Keratinocyte (primary cell): Measurements from ENCODE around the gene LRIG1. TPM values are rescaled to one million over a fixed set of nuclear protein-coding genes. Genes with fewer than 3 reads are reported as not detected.

Source experiments
- DNase-seq: peaks from one replicate; pipeline ENCODE4 v3.0.0-alpha.2; 2011; ENCODE audit warnings: low read depth, missing footprints, low spot score
- FAIRE-seq: peaks from 2 replicates; lab custom pipeline; 2011; peaks lifted over from hg19 to GRCh38; lab: Jason Lieb, UNC
- H2AFZ ChIP-seq: 2 replicates; pipeline ENCODE4 v1.6.0; 2012; ENCODE audit warnings: low read length, control low read depth, inconsistent platforms; ENCODE audit not compliant: control insufficient read depth
- H3K27ac ChIP-seq: 2 replicates; pipeline ENCODE4 v1.5.1; 2011; ENCODE audit warnings: low read length; ENCODE audit not compliant: control insufficient read depth, insufficient read depth
- H3K27me3 ChIP-seq: 3 replicates; pipeline ENCODE4 v1.6.0; 2011; ENCODE audit warnings: low read length; ENCODE audit not compliant: control insufficient read depth, insufficient read depth; ENCODE audit errors: extremely low read depth
- H3K36me3 ChIP-seq, 2 experiments: 2 replicates in 1 of 2; 3 replicates in 1 of 2; pipeline ENCODE4 v1.5.1; 2011; ENCODE audit warnings: low read length in 2 of 2, mild to moderate bottlenecking in 1 of 2; ENCODE audit not compliant: control insufficient read depth in 2 of 2, insufficient read depth in 2 of 2; ENCODE audit errors: extremely low read depth in 1 of 2
- H3K4me1 ChIP-seq: 3 replicates; pipeline ENCODE4 v1.5.1; 2011; ENCODE audit warnings: low read length; ENCODE audit not compliant: control insufficient read depth, insufficient read depth; ENCODE audit errors: extremely low read depth
- H3K4me2 ChIP-seq: 3 replicates; pipeline ENCODE4 v1.6.0; 2011; ENCODE audit warnings: low read depth, low read length; ENCODE audit not compliant: control insufficient read depth, insufficient read depth; ENCODE audit errors: extremely low read depth
- H3K4me3 ChIP-seq, 3 experiments: fragments of 200-600 bp in 1 of 3; sonication (generic) in 1 of 3; 2 replicates in 2 of 3; 3 replicates in 1 of 3; pipeline ENCODE4 v1.5.1; 2011 to 2016; ENCODE audit warnings: low read length in 3 of 3, mild to moderate bottlenecking in 3 of 3, control low read depth in 2 of 3, inconsistent platforms in 1 of 3, low read depth in 1 of 3, mixed read lengths in 1 of 3, mixed run types in 1 of 3, moderate library complexity in 1 of 3; ENCODE audit not compliant: control insufficient read depth in 2 of 3, insufficient read depth in 2 of 3; ENCODE audit errors: extremely low read depth in 1 of 3
- H3K79me2 ChIP-seq: 2 replicates; pipeline ENCODE4 v1.6.0; 2012; ENCODE audit warnings: low read length; ENCODE audit not compliant: control insufficient read depth, insufficient read depth
- H3K9ac ChIP-seq: 3 replicates; pipeline ENCODE4 v1.6.0; 2011; ENCODE audit warnings: low read length; ENCODE audit not compliant: control insufficient read depth, insufficient read depth; ENCODE audit errors: extremely low read depth
- H3K9me1 ChIP-seq: 3 replicates; pipeline ENCODE4 v1.6.0; 2011; ENCODE audit warnings: low read length; ENCODE audit not compliant: control insufficient read depth, insufficient read depth; ENCODE audit errors: extremely low read depth
- H3K9me3 ChIP-seq: 2 replicates; pipeline ENCODE4 v1.5.1; 2012; ENCODE audit warnings: low read depth, low read length; ENCODE audit not compliant: control insufficient read depth
- H4K20me1 ChIP-seq: 3 replicates; pipeline ENCODE4 v1.6.0; 2011; ENCODE audit warnings: low read length; ENCODE audit not compliant: control insufficient read depth, insufficient read depth; ENCODE audit errors: extremely low read depth
- CTCF ChIP-seq, 3 experiments: IDR thresholded peaks in 1 of 3; conservative IDR thresholded peaks in 1 of 3; optimal IDR thresholded peaks in 1 of 3; 2 replicates in 2 of 3; 3 replicates in 1 of 3; pipeline versions ENCODE3 to v1.5.1; 2011; ENCODE audit warnings: low read length in 3 of 3, mild to moderate bottlenecking in 3 of 3, moderate library complexity in 2 of 3, control low read depth in 1 of 3, inconsistent platforms in 1 of 3; ENCODE audit not compliant: insufficient read depth in 2 of 3; ENCODE audit errors: extremely low read depth in 1 of 3
- EZH2 ChIP-seq: IDR thresholded peaks from one replicate; pipeline ENCODE4 v1.6.1; 2012; ENCODE audit warnings: inconsistent platforms, mild to moderate bottlenecking, low read length, moderate library complexity
- dilution Hi-C: fragments of 300-500 bp; cut with MboI; formaldehyde crosslinking; loops from one replicate; pipeline ENCODE4 v1.7.0; 2020; ENCODE audit warnings: low sequenced_read_pairs; ENCODE audit not compliant: extremely low pct_ligation_motif_present
- polyA plus RNA-seq, 5 experiments: library from polyadenylated mRNA; depleted of rRNA in 3 of 5; stranded (reverse) in 3 of 5; stranded (forward) in 1 of 5; unstranded in 1 of 5; fragments of >200 nt; gene quantifications; 1 replicate in 1 of 5; 2 replicates in 3 of 5; 3 replicates in 1 of 5; pipeline versions ENCODE4 v1.2.1 to v1.2.3, GENCODE V29; 2011 to 2012; ENCODE audit warnings: missing spikeins in 2 of 5, low read depth in 1 of 5, low replicate concordance in 1 of 5

LRIG1 gene
- polyA plus RNA-seq, 1 donor (not counting 4 experiments of a cell fraction or from before 2014, with no cell fraction given): 17.2 TPM

- H3K4me2 ChIP-seq: no peak overlapping the region
- H4K20me1 ChIP-seq: no peaks in the 10 kb centered on the region
- no peaks in the 10 kb centered on the region for H3K9me3 ChIP-seq
- no peak for TF ChIP-seq EZH2
- TF ChIP-seq CTCF (optimal IDR thresholded peaks at IDR 0.05 in 1 of 3, IDR thresholded peaks at IDR 0.05 in 1 of 3, conservative IDR thresholded peaks at IDR 0.05 in 1 of 3; ENCODE audit: extremely low read depth in 1 of 3, insufficient read depth in 2 of 3, low read length in 3 of 3): no peak
- dilution Hi-C loops: no loop called here
- DNase-seq (no peak), FAIRE-seq (no peak)
- no peak overlapping the region for H3K4me3 ChIP-seq
- H3K4me1 ChIP-seq: no peaks in the 10 kb centered on the region
- no peaks in the 10 kb centered on the region for H3K27me3 ChIP-seq
- H2AFZ ChIP-seq: no peak overlapping the region
- no peaks in the 10 kb centered on the region for H3K79me2 ChIP-seq
- H3K27ac ChIP-seq: no peak overlapping the region
- H3K9me1 ChIP-seq: no peaks in the 10 kb centered on the region
- no peak overlapping the region for H3K9ac ChIP-seq
- no peaks in the 10 kb centered on the region for H3K36me3 ChIP-seq
These were observed 135.7 kb downstream of the LRIG1 start for GRCh38 chr3:66365080-66365479.

- H3K9me3 ChIP-seq: no peaks in the 10 kb centered on the region
- TF ChIP-seq EZH2 (no peak), CTCF (optimal IDR thresholded peaks at IDR 0.05 in 1 of 3, IDR thresholded peaks at IDR 0.05 in 1 of 3, conservative IDR thresholded peaks at IDR 0.05 in 1 of 3; ENCODE audit: extremely low read depth in 1 of 3, insufficient read depth in 2 of 3, low read length in 3 of 3) (no peak)
- no peak overlapping the region for H3K4me3 ChIP-seq
- no peaks in the 10 kb centered on the region for H3K4me1 ChIP-seq
- no peak overlapping the region for H2AFZ ChIP-seq
- DNase-seq (no peak), FAIRE-seq (no peak)
- no peaks in the 10 kb centered on the region for H3K27me3 ChIP-seq
- H3K79me2 ChIP-seq: no peaks in the 10 kb centered on the region
- no peak overlapping the region for H3K27ac ChIP-seq
- dilution Hi-C loops: no loop called here
- no peaks in the 10 kb centered on the region for H4K20me1 ChIP-seq
- no peak overlapping the region for H3K9ac ChIP-seq
- no peaks in the 10 kb centered on the region for H3K36me3 ChIP-seq
- H3K4me2 ChIP-seq: no peak overlapping the region
- H3K9me1 ChIP-seq: no peaks in the 10 kb centered on the region
These were observed 137.7 kb downstream of the LRIG1 start for GRCh38 chr3:66363148-66363547.
